NK-92 (cell line): ENCODE measurements around the gene BANP.
"Not testable (repeated sequence)": the region's sequence is repeated elsewhere in the genome, so short reads cannot be mapped to it uniquely, and the experiment has no call there.

Experiments used
- DNase-seq: peaks from one replicate; lab custom pipeline; 2025; ENCODE audit not compliant: unreplicated experiment; lab: John Stamatoyannopoulos, UW

Gene BANP

DNA sequence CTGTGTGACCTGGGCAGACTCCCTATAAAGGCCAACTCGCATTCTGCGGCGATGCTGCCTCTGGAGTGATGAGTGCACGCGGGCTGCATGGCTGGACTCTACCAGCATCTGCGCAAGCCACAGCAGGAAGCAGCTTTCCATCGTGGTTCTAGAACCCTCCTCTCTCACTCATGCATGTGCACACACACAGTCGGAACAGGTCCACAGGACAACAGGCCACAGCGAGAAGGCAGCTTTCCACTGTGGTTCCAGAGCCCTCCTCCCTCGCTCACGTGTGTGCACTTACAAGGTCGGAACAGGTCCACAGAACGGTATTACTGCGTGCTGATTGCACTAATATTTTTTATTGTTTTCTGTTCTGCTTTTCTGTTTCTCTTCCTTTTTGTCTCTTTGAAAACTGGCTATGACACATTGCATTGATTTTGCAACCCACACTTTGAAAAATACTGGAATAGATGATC is 92.9 kb downstream of the BANP start:
- not testable (repeated sequence) for DNase-seq

DNA sequence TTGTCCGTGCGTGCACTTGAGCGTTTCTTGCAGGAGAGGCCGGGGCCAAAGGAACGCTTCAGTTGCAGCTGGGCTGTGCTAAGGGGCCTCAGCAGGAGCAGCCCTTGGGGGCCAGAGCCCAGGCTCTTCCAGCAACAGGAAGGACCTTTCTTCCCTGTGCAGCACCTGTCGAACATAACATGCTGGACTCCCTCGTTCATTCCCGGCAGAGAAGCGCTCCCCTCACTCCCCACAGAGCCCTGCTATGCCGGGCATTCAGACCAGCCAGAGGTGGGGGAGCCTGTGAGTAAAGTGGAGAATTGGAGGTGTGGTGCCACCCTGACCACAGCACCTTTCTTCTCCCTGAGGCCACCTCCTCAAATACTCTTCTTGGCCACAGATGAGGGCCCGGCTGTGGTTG is 94.1 kb downstream of the BANP start:
- DNase-seq, result not testable (repeated sequence)

DNA sequence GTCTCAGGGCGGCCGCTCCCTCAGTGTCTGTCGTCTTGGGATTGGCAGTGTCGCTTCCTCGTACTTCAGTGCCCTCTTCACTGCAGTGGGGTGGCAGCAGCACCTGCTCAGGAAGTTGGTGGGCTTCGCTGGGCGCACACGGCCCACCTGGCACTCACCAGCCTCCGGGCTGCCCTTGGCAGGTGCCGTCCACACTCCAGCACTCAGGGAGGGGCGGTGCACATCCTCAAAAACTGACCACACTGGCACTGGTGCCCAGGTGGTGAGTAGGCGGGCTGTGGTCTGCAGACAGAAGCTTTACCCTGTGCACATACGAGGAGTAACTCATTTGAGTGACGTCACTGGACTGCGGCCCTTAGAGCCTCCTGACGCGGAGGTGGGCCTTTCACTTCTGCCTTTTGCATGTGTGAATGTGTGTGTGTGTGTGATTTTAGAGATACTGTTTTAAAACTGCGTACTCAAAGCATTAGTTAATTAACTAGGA is 94.6 kb downstream of the BANP start:
- no peak for DNase-seq

DNA sequence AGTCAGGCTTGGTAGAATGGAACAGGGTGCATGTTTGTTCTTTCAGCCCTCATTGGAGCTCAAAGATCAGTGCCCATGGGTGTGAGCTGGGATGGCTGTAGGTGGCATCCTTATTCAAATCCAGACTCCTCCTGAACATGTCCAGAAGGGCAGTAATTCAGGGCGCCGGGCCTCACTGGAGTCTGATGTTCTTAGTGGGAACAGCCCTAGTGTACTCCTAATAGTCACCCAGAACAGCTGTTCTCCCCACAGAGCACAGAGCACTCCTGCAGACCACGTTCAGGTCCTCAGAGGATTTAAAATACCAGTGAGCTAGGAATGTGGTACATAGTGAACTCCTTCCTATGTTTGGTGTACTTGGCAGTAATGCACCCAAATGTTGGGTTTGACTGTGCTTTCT is 96.2 kb downstream of the BANP start:
- no peak for DNase-seq

DNA sequence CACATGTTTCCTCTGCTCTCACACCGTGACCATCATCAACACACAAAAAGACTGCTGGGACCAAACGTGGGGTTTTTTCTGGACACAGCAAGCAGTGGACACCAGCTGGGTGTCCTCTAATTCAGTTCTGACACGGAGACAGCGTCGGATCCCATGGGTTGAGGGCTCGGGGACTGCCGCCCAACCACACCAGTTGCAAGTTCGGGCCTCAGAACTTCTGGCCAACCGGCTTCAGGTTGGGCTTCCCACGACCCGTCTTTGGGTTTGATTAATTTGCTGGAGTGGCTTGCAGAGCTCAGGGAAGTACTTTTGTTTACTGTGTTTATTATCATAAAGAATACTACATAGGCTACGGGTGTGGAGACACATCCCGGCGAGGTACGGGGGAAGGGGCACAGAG is 97.8 kb downstream of the BANP start:
- no peak for DNase-seq

DNA sequence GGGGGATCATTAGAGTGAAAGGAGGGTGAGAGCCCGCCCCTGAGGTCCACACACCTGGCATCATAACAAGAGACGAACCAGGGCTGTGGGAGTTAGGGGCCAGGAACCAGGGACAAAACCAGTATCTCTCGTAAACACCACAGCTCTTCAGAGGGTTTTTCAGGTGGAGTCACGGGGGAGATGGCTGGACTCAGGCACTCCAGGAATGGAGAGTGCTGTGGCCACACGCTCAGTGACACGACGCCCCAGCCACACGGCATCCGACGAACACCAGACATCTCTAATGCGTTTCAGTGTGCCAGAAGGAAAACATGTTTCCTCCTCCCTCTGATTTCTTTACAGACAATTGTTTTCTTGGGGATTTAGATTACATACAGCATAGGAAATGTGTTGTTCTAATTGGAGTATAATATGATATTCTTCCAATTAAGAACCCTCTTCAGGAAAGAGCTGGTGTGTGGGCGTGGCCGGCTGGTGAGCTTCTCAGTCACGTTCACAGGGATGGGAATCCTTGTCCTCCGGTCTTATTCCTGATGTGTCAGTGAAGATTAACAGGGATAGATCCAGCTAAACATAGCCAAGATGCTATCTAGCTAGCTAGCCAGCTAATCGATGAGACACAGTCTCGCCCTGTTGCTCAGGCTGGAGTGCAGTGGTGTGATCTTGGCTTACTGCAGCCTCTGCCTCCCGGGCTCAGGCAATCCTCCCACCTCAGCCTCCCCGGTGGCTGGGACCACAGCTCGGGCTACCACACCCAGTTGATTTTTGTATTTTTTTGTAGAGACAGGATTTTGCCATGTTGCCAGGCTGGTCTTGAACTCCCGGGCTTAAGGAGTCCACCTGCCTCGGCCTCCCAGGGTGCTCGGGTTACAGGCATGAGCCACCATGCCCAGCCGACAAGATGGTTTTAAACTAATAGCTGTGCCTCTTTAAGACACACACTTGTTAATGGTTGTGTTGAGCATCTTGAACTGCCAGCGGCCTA is 98.6 kb downstream of the BANP start:
- no peak for DNase-seq

DNA sequence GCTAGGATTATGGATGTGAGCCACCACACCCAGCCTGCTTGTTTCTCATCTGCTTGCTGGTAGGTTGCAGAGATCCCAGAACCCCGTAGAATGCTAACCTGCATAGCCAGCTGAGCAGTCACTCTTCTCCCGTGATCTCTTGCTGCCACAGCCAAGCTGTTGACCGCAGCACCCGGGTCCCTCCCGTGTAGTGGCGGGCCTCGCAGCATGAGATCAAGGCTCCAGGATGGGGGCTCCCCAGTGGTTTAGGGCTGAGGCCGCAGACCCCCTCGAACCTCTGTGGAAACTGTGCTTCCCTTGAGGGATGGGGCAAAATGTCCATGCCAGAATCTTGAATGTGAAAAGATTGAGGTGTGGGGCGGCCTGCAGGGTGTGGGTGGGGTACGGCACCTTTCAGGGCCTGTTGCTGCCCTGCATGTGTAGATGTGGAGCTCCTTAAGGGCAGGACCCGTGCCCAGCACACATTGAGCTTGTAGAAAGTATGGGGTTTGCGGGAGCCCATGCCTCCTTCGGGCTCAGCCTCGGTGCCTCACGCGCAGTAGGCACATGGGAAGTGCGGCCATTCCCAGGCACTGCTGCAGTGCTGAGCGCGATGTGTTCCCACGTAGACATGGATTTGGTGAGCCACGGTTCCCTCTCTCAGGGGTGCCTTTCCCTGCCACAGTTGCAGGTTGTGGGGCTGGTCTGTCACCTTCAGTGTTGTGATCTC is 99.9 kb downstream of the BANP start:
- no peak for DNase-seq

DNA sequence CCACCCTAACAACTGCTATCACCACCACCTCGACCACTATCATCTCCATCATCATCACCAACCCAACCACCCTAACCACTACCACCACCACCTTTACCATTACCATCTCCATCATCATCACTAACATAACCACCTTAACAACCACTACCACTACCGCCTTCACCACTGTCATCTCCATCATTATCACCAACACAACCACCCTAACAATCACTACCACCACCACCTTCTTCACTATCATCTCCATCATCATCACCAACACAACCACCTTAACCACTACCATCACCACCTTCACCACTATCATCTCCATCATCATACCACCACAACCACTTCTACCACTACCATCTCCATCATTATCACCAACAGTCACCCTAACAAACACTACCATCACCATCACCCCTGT is 101.4 kb downstream of the BANP start:
- no peak for DNase-seq

DNA sequence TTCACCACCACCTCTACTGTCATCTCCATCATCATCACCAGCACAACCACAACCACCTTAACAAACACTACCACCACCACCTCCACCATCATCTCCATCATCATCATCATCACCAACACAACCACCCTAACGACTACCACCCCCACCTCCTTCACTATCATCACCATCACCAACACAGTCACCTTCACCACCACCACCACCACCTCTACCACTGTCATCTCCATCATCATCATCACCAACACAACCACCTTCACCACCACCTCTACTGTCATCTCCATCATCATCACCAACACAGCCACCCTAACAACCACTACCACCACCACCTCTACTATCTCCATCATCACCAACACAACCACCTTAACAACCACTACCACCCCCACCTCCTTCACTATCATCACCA is 102.2 kb downstream of the BANP start:
- not testable (repeated sequence) for DNase-seq

DNA sequence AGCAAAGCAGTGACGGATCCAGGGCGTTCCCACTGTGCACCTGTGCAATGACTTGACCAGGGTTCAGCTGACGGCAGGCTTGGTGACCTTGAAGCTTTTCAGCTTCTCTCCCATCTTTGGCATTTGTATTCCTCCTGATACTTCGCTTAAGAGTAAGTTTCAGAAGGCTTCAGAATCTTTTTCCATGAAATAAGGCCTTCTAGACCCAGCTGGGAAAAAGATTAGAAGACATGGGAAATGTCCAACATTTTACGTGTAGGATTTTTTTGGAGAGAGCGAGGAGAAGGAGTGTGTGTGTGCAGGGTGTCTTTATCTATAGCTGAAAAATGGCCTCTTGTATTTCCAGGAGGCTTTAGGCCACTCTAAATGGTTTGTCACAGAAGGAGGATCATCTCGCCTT is 104.1 kb downstream of the BANP start:
- no peak for DNase-seq

DNA sequence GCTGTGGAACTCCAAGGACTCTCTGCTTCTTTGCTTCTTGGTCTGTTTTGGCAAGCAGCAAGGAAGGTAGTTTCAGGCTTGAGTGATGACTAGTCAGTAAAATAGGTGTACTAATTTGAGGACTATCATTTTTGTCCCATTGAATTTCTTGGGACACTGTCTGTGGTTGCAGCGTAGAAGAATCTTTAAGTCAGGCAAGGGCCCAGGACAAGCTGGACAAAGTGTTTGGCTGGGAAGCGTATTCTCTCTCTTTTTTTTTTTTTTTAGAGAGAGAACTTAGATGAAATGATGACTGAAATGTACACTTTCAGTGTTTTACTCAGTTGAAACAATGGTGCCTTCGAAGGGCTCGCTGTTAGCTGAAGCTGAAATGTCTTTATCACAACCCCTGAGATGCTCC is 105.0 kb downstream of the BANP start:
- DNase-seq, result no peak

DNA sequence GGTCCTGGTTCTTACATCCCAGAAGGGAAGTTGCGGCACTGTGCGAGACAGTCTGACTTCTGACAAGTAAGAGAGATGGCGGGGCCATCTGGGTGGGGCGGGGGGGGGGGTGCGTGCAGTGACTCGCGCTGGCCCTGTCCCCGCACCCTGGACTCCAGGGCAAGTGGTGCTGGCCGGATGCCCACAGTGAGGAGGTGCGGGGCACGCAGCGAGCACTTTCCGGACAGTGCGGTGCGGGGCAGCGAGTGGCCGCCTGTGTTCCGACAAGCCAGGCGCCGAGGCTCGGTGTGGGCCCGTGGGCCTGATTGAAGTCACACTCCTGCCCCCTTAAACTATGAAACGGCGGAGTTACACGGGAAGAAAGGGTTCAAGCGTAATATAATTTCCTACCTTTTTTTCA is 106.4 kb downstream of the BANP start:
- no peak for DNase-seq

DNA sequence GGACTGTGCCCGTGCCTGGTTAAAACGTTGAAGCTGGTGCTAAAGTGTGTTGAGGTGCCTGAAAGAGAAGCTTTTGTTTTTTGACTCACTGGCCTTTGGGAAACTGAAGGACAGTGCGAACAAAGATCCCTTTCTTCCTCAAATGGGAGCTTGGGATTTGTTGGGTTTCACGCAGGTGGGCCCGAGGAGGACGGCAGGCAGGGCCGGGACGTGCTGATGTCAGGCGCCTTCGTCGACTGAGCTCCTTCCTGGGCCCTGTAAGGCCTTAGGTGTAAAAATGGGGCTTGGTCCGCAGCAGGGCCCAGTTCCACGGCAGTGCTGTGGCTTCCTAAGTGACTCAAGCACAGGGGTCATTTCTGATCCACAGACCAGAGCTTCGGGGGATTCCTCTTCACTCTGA is 106.9 kb downstream of the BANP start:
- DNase-seq, result no peak

DNA sequence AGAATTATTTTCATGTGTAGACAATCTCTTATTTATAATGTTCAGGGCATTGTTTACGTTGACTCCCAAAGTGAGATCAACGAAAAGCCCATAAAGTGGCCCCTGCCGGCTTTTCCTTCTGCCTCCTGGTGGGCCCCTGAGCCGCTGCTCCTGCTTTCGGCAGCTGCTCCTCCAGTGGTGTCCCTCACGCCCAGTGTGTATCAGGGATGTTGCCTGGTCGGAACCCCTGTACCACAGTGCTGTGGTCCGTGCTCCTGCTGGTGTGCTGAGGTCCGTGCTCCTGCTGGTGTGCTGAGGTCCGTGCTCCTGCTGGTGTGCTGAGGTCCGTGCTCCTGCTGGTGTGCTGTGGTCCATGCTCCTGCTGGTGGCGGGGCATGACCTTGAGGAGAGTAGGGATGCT is 107.6 kb downstream of the BANP start:
- no peak for DNase-seq

DNA sequence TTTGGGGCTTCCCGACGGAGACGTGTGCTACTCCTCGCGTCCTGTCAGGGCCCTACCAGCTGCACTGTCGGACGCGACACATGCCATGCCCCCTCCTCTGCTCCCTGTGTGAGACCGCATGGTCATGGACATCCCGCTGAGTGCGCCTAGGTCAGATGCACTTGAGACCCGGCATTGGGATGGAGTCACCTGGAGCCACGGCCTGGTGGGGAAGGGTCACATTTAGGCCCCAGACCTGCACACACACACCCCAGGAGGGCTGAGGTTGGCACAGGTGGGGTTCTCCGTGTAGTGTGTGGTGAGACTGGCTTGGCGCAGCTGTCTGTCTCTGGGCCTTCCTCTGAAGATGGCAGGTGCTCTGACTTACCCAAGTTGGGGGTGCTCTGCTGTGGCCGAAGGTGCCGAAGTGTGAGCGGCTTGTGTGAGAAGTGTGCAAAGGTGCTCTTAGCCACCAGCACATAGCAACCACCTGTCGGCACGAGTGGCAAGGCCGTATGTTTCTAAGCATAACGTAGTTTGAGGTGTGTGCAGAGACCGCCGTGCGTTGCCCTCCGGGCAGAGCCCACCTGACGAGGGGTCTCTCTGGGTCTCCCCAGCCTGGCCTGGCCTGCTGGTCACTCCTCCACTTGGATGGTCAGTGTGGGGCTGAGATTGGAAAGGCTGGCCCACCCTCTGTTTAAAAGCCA is 108.6 kb downstream of the BANP start:
- no peak for DNase-seq

DNA sequence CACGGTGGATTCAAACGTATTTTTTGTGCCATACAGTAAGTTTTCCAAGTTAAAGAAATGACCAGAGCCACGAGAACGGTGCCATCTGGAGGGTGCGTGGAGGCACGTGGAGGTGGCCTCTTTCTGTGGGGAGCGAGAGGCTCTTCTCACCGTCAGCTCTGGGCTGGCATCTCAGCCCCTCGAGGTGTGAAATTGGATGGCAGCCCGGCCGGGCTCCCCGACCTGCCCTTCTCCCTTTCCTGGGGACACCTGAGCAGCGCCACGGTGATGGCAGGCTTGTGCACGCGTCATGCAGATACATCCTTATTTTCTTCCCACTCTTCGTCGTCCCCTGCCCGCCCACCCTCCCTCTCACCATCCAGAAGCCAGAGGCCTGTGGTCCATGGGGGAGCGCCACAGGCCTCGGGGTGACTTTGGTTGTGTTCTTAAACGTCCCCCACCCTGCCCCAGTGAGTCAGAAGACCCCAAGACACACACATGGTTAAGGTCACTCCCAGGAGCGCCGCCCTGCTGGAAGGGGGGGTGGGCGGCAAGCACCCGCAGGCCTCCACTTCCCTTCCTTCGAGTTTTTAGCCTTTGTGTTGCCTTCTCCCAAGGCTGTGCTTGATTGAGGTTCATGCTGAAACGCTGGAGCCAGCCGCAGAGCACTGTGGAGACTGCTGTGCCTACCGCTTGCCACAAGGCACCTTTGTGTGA is 109.4 kb downstream of the BANP start:
- DNase-seq, result no peak

DNA sequence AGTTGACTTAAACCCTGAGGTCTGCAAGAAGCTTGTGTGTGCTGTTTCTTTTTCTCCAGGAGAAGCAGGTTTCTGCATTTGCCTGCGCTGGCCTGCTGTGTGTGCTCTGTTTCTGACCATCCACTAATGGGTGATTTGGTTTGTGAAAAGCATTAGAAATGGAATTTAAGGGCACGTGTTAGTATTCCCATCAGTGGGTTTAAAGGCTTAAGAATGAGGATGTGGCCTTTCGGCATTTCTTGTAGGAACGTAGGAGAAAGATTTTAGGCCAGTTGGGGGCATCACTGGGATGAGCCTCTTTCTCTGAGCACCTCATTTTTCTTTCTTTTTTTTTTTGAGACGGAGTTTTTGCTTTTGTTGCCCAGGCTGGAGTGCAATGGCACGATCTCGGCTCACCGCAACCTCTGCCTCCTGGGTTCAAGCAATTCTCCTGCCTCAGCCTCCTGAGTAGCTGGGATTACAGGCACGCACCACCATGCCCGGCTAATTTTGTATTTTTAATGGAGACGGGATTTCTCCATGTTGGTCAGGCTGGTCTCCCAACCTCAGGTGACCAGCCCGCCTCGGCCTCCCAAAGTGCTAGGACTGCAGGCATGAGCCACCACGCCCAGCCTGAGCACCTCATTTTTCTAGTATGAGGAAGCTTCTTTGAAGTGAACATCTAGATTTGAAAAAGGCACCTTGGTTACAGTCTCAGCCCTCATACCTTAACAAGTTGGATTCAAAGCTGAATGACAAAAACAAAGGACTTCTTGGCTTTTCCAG is 110.3 kb downstream of the BANP start:
- DNase-seq, result no peak

DNA sequence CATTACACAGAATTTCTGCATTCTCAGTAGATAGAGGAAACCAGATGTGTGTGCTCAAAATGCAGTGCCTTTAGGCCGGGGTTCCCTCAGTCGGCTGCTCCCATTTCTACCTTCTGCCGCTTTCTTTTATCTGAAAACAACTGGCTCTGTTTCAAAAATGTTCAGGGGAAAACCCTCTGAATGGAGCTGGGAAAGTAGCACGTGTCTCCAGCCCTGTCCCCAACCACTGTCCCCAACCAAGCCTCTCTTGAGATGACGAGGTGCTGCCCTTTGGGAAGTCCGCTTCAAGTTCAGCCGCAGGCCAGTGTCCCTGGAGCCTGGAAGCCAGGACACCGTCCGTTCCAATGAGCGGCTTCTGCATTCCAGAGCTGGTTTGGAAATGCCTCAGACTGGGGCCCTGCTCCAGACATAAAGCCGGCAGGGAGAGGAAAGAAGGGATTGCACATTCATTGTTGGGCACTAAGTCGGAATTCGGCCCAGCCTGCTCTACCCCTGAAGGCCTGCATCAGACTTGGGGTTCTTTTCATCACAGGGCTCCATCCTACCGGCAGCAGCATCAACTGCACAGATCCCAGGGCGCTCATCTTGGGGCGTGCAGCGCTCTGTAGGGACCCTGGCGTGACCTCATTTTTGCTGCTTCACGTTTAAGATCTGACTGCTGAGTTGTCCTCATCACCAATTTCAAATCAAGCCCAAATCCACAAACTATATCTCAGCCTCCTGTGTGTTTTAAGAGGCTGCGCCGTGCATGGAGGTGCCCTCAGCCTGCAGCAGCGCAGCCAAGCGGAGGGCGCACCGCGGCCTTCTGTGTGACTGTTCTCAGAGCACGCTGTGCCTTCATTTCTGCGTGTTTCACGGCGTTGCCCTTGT is 111.3 kb downstream of the BANP start:
- DNase-seq, result no peak

DNA sequence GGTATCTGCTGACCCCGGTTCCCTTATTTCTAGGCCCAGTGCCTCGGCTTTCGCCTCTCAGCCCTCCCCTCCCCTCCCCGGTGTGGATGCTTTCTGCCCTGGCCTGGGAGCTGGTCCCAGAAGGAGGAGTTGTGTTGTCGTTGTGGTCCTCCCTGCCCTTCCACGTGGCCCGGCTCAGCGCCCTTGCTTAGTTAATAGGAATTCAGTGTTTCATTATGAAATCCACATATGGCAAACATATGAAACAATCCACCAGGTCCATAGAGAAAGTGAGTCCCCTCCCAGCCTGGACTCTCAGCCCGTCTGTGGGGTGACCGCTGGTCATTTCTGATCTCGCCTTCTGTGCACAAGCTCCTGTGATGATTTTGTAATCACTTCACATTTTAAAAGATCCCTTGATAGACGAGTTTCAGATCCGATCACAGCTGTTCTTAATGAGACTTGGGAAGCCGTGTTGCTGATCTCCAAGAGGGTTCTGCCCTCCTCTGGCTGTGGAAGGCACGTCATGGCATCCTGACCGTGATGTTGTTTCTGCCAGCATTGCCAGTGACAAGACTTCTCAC is 112.1 kb downstream of the BANP start:
- DNase-seq, result no peak
